ENCODE results near the gene TEF.
"Not testable (repeated sequence)": the region's sequence is repeated elsewhere in the genome, so short reads cannot be mapped to it uniquely, and the experiment has no call there.

DNA sequence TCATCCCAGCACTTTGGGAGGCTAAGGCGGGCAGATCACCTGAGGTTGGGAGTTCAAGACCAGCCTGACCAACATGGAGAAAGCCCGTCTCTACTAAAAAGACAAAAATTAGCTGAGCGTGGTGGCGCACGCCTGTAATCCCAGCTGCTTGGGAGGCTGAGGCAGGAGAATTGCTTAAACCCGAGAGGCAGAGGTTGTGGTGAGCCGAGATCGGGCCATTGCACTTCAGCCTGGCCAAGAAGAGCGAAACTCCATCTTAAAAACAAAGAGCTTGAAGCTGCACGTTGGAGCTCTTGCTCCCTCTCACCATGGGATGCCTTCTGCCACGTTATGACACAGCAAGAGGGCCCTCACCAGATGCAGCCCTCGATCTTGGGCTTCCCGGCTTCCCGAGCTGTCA, 21.1 kb downstream of the TEF start:
- TF ChIP-seq, protein P1, sequence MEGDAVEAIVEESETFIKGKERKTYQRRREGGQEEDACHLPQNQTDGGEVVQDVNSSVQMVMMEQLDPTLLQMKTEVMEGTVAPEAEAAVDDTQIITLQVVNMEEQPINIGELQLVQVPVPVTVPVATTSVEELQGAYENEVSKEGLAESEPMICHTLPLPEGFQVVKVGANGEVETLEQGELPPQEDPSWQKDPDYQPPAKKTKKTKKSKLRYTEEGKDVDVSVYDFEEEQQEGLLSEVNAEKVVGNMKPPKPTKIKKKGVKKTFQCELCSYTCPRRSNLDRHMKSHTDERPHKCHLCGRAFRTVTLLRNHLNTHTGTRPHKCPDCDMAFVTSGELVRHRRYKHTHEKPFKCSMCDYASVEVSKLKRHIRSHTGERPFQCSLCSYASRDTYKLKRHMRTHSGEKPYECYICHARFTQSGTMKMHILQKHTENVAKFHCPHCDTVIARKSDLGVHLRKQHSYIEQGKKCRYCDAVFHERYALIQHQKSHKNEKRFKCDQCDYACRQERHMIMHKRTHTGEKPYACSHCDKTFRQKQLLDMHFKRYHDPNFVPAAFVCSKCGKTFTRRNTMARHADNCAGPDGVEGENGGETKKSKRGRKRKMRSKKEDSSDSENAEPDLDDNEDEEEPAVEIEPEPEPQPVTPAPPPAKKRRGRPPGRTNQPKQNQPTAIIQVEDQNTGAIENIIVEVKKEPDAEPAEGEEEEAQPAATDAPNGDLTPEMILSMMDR (conservative IDR thresholded peaks at IDR 0.05), result not testable (repeated sequence)
- TF ChIP-seq ZFX (IDR thresholded peaks at IDR 0.05), result not testable (repeated sequence)
